SK-N-SH (cell line): Measurements from ENCODE around the gene R3HDM2. TPM values are rescaled to one million over a fixed set of nuclear protein-coding genes. Genes with fewer than 3 reads are reported as not detected.
"Not testable (repeated sequence)": the region's sequence is repeated elsewhere in the genome, so short reads cannot be mapped to it uniquely, and the experiment has no call there.

Experiments
- CTCF ChIA-PET: fragments of 300-600, 350-600 bp; formaldehyde crosslinking; extraction: SDS; loops from one replicate; lab custom pipeline; 2021; lab: Yijun Ruan, JAX
- POLR2A ChIA-PET: fragments of 350-600 bp; sonication (Branson Sonifier 250); formaldehyde crosslinking; extraction: SDS; loops from one replicate; lab custom pipeline; 2020; ENCODE audit warnings: antibody characterized with exemption, inconsistent platforms; lab: Yijun Ruan, JAX
- DNase-seq: peaks from one replicate; pipeline ENCODE4 v3.0.0; 2012
- H2AFZ ChIP-seq: fragments of 200-600 bp; sonication (generic); 2 replicates; pipeline ENCODE4 v1.8.1; 2016; ENCODE audit warnings: antibody characterized with exemption, mild to moderate bottlenecking, low read depth
- H3F3A ChIP-seq: fragments of 200-600 bp; sonication (generic); replicated peaks from 2 replicates; pipeline ENCODE3; 2016; ENCODE audit warnings: antibody characterized with exemption, mild to moderate bottlenecking; ENCODE audit not compliant: insufficient read depth
- H3K27ac ChIP-seq, 2 experiments: fragments of 200-500 bp in 1 of 2; fragments of 200-600 bp in 1 of 2; sonication (Bioruptor generic) in 1 of 2; sonication (generic), shearing (Covaris generic) in 1 of 2; 2 replicates each; pipeline versions ENCODE4 v1.5.1 to v1.6.1; 2014 to 2016; ENCODE audit warnings: low read depth in 2 of 2, inconsistent platforms in 1 of 2, low read length in 1 of 2, mild to moderate bottlenecking in 1 of 2, mixed read lengths in 1 of 2
- H3K27me3 ChIP-seq: fragments of 200-600 bp; sonication (generic), shearing (Covaris generic); 2 replicates; pipeline ENCODE4 v1.6.1; 2016; ENCODE audit warnings: mixed run types; ENCODE audit not compliant: insufficient read depth
- H3K36me3 ChIP-seq, 2 experiments: fragments of 200-500 bp in 1 of 2; fragments of 200-600 bp in 1 of 2; sonication (Bioruptor generic) in 1 of 2; sonication (generic) in 1 of 2; replicated peaks in 1 of 2; 2 replicates each; pipeline versions ENCODE3 to v1.5.1; 2014 to 2016; ENCODE audit warnings: low read length in 1 of 2, mild to moderate bottlenecking in 1 of 2; ENCODE audit not compliant: insufficient read depth in 2 of 2, control insufficient read depth in 1 of 2
- H3K4me1 ChIP-seq, 2 experiments: fragments of 200-500 bp in 1 of 2; fragments of 200-600 bp in 1 of 2; sonication (Bioruptor generic) in 1 of 2; sonication (generic), shearing (Covaris generic) in 1 of 2; 2 replicates each; pipeline versions ENCODE4 v1.5.1 to v1.6.1; 2014 to 2016; ENCODE audit warnings: low read depth in 1 of 2, low read length in 1 of 2, mixed run types in 1 of 2; ENCODE audit not compliant: insufficient read depth in 2 of 2, control insufficient read depth in 1 of 2
- H3K4me2 ChIP-seq: fragments of 200-600 bp; sonication (generic), shearing (Covaris generic); 2 replicates; pipeline ENCODE4 v1.6.1; 2017; ENCODE audit warnings: mixed run types
- H3K4me3 ChIP-seq, 2 experiments: fragments of 200-500 bp in 1 of 2; fragments of 200-600 bp in 1 of 2; sonication (Bioruptor generic) in 1 of 2; sonication (generic), shearing (Covaris generic) in 1 of 2; 2 replicates each; pipeline versions ENCODE4 v1.5.1 to v1.8.1; 2014 to 2016; ENCODE audit warnings: low read depth in 2 of 2, inconsistent platforms in 1 of 2, low read length in 1 of 2, mild to moderate bottlenecking in 1 of 2, mixed read lengths in 1 of 2, moderate library complexity in 1 of 2
- H3K79me2 ChIP-seq: fragments of 200-600 bp; sonication (generic); 2 replicates; pipeline ENCODE4 v1.8.1; 2017; ENCODE audit warnings: mild to moderate bottlenecking; ENCODE audit not compliant: insufficient read depth
- H3K9ac ChIP-seq: fragments of 200-600 bp; sonication (generic); 2 replicates; pipeline ENCODE4 v1.6.1; 2017; ENCODE audit warnings: mixed run types
- H3K9me2 ChIP-seq: fragments of 200-600 bp; sonication (generic); 2 replicates; pipeline ENCODE4 v1.6.1; 2017; ENCODE audit warnings: mixed run types
- H3K9me3 ChIP-seq: fragments of 200-600 bp; sonication (generic); 2 replicates; pipeline ENCODE4 v1.6.1; 2017; ENCODE audit warnings: mixed run types, mild to moderate bottlenecking, moderate library complexity
- H4K20me1 ChIP-seq: fragments of 200-600 bp; sonication (generic); 2 replicates; pipeline ENCODE4 v1.6.1; 2017; ENCODE audit warnings: mild to moderate bottlenecking, mixed run types; ENCODE audit not compliant: insufficient read depth
- CHD2 ChIP-seq: fragments of 150-350 bp; IDR thresholded peaks from 2 replicates; pipeline ENCODE4 v1.6.1; 2018; ENCODE audit warnings: low read length; ENCODE audit not compliant: partially characterized antibody
- CTCF ChIP-seq: fragments of 200-600 bp; sonication (generic); IDR thresholded peaks from 2 replicates; pipeline ENCODE4 v1.6.1; 2017; ENCODE audit warnings: antibody characterized with exemption, mild to moderate bottlenecking, moderate library complexity
- ELF1 ChIP-seq: IDR thresholded peaks from 2 replicates; pipeline ENCODE4 v1.4.0; 2012
- EP300 ChIP-seq, 2 experiments: IDR thresholded peaks; 2 replicates each; pipeline versions ENCODE4 v1.4.0 to v1.6.1; 2012; ENCODE audit warnings: borderline replicate concordance in 1 of 2, low read depth in 1 of 2, low read length in 1 of 2
- FOSL2 ChIP-seq: IDR thresholded peaks from 2 replicates; pipeline ENCODE4 v1.4.0; 2012; ENCODE audit warnings: low read depth, mild to moderate bottlenecking, moderate library complexity, borderline replicate concordance
- IRF3 ChIP-seq: fragments of 150-350 bp; IDR thresholded peaks from 2 replicates; pipeline ENCODE4 v1.6.1; 2016; ENCODE audit warnings: mild to moderate bottlenecking, low read depth, low read length
- JUND ChIP-seq: IDR thresholded peaks from 2 replicates; pipeline ENCODE4 v1.4.0; 2012
- MAX ChIP-seq: IDR thresholded peaks from 2 replicates; pipeline ENCODE4 v1.4.0; 2012; ENCODE audit warnings: low read depth
- MEF2A ChIP-seq: IDR thresholded peaks from 2 replicates; pipeline ENCODE4 v1.4.0; 2012; ENCODE audit warnings: low read depth, borderline replicate concordance
- NFIC ChIP-seq: IDR thresholded peaks from 2 replicates; pipeline ENCODE4 v1.4.0; 2012; ENCODE audit warnings: borderline replicate concordance
- PBX3 ChIP-seq: IDR thresholded peaks from 2 replicates; pipeline ENCODE4; 2012
- SIN3A ChIP-seq: IDR thresholded peaks from 2 replicates; pipeline ENCODE4 v1.6.1; 2012; ENCODE audit warnings: low read depth, mild to moderate bottlenecking, low read length, moderate library complexity, borderline replicate concordance
- SMC3 ChIP-seq: IDR thresholded peaks from 2 replicates; pipeline ENCODE4 v1.6.1; 2012; ENCODE audit warnings: low read depth, low read length, improper control_type of control experiment
- TCF12 ChIP-seq: IDR thresholded peaks from 2 replicates; pipeline ENCODE4 v1.4.0; 2012
- TEAD4 ChIP-seq: IDR thresholded peaks from 2 replicates; pipeline ENCODE4 v1.4.0; 2012; ENCODE audit warnings: mild to moderate bottlenecking, borderline replicate concordance; ENCODE audit not compliant: insufficient read depth
- YY1 ChIP-seq: IDR thresholded peaks from 2 replicates; pipeline ENCODE4 v1.4.0; 2012; ENCODE audit warnings: low read depth, mild to moderate bottlenecking
- WGBS: methylation state at CpG from one replicate; pipeline ENCODE4 v1.1.6; 2017; ENCODE audit warnings: low lambda C conversion rate; 5-methylcytosine and 5-hydroxymethylcytosine counted together
- polyA plus RNA-seq, 3 experiments: library from polyadenylated mRNA; depleted of rRNA; stranded (reverse); fragments of >200 nt; gene quantifications; 2 replicates each; pipeline ENCODE4 v1.2.3, GENCODE V29; 2012

Gene R3HDM2
- polyA plus RNA-seq, 1 of the 3 experiments (the other 2 are of a cell fraction): 23.1 TPM

- TF ChIP-seq YY1: no peak
- TF ChIP-seq FOSL2: no peak
- no peak for TF ChIP-seq SMC3
- no peak for TF ChIP-seq ELF1
- TF ChIP-seq TCF12: no peak
- TF ChIP-seq EP300 (IDR thresholded peaks at IDR 0.05; ENCODE audit: borderline replicate concordance in 1 of 2, low read depth in 1 of 2, low read length in 1 of 2): no peak
- no peak for TF ChIP-seq MEF2A
- no peak for TF ChIP-seq MAX
- TF ChIP-seq NFIC: no peak
- no peak for TF ChIP-seq TEAD4
- no peak for TF ChIP-seq IRF3
- TF ChIP-seq PBX3: no peak
- no peak for TF ChIP-seq CHD2
- no peak for TF ChIP-seq JUND
- TF ChIP-seq SIN3A: no peak
- TF ChIP-seq CTCF: no peak
- H3K79me2 ChIP-seq: peaks cover 55% of the 10 kb centered on the region
- H3K27ac ChIP-seq: no peak overlapping the region
- no peaks in the 10 kb centered on the region; a peak in 1 of 4 replicates for H3K4me1 ChIP-seq
- CTCF ChIA-PET: interaction anchor here (0.7 to 1.1 kb wide), 3 partner anchors 8 to 50 kb away, joined by 3 to 4 read pairs (median 3); partner anchors contain the start of gene INHBE
- no peak overlapping the region for H3K9ac ChIP-seq
- no peaks in the 10 kb centered on the region for H3K36me3 ChIP-seq
- H2AFZ ChIP-seq: no peak overlapping the region
- no peaks in the 10 kb centered on the region for H3K27me3 ChIP-seq
- no peaks in the 10 kb centered on the region for H4K20me1 ChIP-seq
- no peak overlapping the region for H3K4me3 ChIP-seq
- DNase-seq: no peak
- H3K9me3 ChIP-seq: no peaks in the 10 kb centered on the region
- H3K9me2 ChIP-seq: no peaks in the 10 kb centered on the region
- peaks cover 4% of the 10 kb centered on the region for H3F3A ChIP-seq
- POLR2A ChIA-PET: no interaction called here
- no peak overlapping the region for H3K4me2 ChIP-seq
- 98% methylated on average over 5 of the region's 5 CpGs for WGBS
Measured at GRCh38 chr12:57404966-57405640, 25.7 kb downstream of the R3HDM2 start.

- DNase-seq, H3K4me3 ChIP-seq, H3F3A ChIP-seq, H3K9me3 ChIP-seq, H4K20me1 ChIP-seq, H3K4me1 ChIP-seq, H2AFZ ChIP-seq, H3K9ac ChIP-seq, H3K36me3 ChIP-seq, POLR2A ChIA-PET, H3K27ac ChIP-seq, H3K4me2 ChIP-seq, H3K27me3 ChIP-seq, H3K9me2 ChIP-seq: not testable (repeated sequence)
- peaks cover 34% of the 10 kb centered on the region for H3K79me2 ChIP-seq
- CTCF ChIA-PET: interaction anchor here (1.3 to 2.7 kb wide), 3 partner anchors 18 to 163 kb away, joined by 3 to 11 read pairs (median 3); no protein-coding TSS in a partner anchor
- 96% methylated on average over 4 of the region's 4 CpGs for WGBS
Measured at GRCh38 chr12:57402156-57402555, 28.7 kb downstream of the R3HDM2 start.
